Caki2 (cell line): Measurements from ENCODE around the gene ADCY7. TPM values are rescaled to one million over a fixed set of nuclear protein-coding genes. Genes with fewer than 3 reads are reported as not detected.
A peak's percentile ranks its signal among the peaks of the same experiment; 100 is the strongest.

Experiments
- DNase-seq: peaks from one replicate; pipeline ENCODE4 v3.0.0-alpha.2; 2015; ENCODE audit warnings: low read depth
- in situ Hi-C: cut with HindIII; loops from 2 replicates; pipeline ENCODE4 v1.10.0; 2016; ENCODE audit warnings: low sequenced_read_pairs, low pct_unique_long_range_greater_than_20kb, mixed read lengths
- total RNA-seq: library from RNA; depleted of rRNA; stranded (reverse); fragments of >200 nt; shearing (Covaris generic); gene quantifications from 2 replicates; pipeline ENCODE4 v1.2.3, GENCODE V29; 2014; ENCODE audit warnings: low replicate concordance

The ADCY7 gene
- total RNA-seq, 1 experiment from 2014 or later, result 30.2 TPM

DNA sequence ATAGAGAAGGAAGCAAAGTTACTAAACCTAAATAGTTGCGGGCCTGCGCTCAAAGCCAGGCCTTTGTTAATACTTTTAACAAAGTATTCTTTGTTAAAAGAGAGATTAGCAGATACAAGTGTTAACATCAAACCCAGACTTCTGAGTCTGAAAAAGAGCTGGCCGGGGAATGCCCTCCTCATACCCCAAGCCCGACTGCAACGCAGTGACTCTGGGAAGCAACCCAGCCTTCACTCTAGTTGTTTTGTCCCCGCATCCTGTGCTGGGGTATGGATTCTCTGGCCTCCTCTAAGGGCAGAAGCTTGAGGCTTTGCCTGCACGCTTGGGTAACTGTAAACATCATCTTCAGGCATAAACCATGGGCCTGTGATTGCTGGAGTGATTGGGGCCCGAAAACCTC, 48.3 kb downstream of the ADCY7 start:
- in situ Hi-C loops, result no loop called here
- DNase-seq, result no peak

DNA sequence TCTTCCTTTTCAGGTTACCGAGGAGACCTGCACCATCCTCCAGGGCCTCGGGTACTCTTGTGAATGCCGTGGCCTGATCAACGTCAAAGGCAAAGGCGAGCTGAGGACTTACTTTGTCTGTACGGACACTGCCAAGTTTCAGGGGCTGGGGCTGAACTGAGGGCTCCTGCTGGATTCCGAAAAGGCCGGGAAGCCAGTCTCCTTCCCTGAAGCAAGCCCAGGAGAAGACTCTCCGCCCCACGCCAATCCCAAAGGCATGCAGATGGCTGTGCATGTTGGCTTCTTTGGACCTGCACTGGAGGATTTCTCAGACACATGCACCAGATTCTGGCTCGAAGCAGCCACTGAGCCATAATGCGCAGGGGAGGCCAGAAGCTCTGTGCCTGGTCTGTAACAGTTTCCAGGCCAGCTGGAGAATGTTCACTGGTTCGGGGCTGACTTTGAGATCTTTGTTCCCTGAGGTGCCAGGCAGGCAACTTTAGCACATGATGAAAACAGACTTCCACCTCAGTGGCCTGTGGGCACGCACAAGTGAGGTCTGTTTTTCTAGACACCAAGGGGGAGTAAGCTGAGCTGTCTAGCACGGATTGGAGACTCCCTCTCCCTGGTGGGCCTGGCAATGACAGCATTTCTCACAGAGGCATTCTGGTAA, 49.1 kb downstream of the ADCY7 start:
- in situ Hi-C loops, result no loop called here
- DNase-seq, result no peak

DNA sequence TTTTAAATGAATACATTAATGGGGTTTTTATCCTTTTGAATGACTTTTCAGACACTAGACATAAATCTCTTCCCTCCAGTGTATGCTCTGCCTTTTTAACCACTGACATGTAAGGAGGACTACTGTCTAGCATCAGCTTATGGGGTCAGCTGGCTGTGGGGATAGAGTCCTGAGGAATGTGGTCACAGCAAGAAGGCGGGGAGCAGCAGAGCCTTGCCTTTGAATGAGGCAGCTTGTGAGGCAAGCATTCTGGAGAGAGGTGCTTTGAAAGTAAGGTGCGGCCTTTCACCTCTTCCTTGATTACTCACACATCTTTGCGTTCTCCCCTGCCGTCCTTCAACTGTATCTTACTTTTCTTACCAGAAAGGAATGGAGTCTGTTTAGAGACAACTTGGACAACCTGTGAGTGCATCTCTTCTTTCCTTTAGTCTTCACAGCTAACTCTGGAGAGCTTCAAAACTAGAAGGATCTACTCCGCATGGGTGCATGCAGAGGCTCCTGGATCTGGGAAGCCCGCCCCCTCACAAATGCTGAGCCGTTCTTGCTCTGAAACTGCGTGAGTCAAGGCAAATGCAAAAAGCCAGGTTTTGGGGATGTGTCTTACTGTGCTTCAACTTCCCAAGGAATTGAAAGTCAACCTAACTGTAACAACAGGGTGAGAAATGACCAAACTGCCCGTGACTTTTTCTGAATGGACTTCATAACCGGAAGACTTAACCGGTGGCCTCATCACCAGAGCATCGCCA, 49.9 kb downstream of the ADCY7 start:
- in situ Hi-C loops, result no loop called here
- no peak for DNase-seq

DNA sequence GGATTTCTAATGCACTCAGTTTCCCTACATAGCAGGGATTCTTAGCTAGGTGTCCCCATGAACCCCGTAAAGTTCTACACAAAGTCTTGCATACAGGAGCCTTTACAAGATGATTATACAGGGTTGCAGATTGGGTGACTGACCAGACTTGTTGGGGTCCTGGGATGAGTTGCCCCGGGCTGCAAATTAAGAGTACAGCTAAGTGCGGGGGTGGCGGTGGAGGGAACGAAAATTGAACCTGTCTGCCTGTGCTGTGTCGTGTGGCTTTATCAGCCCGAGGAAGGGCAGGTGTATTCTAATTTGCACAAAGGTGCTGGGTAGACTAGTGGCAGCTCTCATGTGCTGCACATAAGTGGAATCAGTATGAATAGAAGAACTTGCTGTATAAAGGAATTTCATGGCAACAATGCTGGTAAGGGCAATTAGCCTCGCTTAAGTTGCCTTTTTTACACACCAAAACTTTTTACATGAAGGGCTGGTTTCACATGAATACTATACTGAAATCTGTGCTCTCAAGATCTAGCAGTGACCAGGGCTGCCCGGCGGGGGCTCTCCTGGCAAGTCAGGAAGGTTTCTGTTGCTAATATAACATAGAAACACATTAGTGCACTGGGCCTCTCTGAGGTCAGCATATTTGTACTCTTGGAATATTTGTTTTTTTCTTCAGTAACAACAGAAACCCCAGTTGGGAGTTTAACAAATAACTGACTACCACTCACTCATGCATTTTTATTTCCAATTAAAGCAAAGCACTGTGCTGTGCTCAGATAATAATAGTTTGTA, 50.7 kb downstream of the ADCY7 start:
- in situ Hi-C loops, result no loop called here

DNA sequence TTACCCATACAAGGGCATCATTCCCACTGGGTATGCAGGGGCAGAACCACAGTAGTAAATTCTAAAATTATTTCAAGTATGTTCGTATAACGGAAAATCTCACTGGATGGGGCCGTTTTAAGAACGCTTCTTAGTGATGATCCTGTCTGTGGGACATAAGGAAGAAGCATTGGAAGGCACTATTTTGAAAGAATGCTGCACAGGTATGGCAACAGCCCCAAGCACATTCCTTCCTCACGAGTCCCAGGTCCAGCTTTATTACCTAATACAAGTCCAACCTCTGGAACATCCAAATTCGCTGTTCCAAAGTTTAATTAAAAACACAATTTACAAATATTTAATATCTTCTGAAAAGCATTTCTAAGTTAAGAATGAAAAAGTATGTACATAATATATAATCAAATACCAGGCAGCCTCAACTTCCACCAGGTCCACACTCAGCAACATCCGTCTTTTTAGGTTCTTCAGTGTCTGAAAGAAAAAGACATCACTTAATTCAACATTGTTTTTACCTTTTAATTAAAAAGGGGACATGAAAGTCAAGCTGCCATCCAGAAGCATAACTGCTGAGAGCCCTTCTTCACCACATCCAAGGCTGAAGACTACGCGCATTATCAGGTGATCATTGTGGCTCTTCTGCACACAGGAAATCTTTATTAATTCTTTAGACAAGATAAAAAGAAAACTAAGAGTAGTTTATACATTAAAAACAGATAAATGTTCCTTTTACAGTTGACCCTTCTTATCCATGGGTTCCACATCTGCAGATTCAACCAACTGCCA, 52.6 kb downstream of the ADCY7 start:
- no peak for DNase-seq
- in situ Hi-C loops, result no loop called here

More for the DNA sequence above, 50.7 kb downstream of the ADCY7 start:
- DNase-seq, result no peak

DNA sequence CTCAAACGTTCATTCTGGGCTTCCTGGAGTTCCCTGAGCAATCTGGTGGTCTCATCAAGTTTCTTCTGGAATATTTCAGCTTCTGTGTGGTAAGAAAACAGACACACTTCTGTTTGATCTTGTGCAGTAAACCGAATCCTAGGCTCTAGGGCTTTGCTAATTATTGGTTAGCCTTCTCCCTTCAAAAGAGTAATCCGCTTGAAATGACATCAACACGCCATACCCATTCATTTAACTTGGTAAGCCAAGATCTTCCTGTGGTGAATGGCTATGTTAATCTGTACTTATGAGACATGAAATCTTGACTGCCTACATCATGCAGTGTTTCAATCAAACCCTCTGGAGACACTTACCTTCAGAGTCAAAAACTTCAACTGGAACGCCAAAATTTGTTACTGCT, 54.0 kb downstream of the ADCY7 start:
- in situ Hi-C loops, result no loop called here
- DNase-seq, result no peak

DNA sequence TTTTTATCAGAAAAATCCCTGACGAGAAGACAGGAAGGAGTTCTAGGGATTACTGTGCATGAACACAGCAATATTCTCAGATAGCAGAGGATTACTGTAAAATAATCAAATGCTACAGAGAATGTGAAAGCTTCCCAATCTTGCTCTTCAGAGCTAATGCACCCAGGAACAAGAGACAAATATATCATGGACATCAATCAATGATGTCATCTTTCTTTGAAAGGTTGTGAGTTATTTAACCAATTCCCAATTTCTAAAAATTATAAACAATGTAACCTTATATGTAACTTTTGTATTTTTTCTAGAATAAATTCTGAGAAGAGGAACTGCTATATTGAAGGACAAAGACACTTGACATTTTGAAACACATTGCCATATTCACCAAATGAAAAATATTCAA, 56.0 kb downstream of the ADCY7 start:
- in situ Hi-C loops, result no loop called here
- DNase-seq, result no peak

DNA sequence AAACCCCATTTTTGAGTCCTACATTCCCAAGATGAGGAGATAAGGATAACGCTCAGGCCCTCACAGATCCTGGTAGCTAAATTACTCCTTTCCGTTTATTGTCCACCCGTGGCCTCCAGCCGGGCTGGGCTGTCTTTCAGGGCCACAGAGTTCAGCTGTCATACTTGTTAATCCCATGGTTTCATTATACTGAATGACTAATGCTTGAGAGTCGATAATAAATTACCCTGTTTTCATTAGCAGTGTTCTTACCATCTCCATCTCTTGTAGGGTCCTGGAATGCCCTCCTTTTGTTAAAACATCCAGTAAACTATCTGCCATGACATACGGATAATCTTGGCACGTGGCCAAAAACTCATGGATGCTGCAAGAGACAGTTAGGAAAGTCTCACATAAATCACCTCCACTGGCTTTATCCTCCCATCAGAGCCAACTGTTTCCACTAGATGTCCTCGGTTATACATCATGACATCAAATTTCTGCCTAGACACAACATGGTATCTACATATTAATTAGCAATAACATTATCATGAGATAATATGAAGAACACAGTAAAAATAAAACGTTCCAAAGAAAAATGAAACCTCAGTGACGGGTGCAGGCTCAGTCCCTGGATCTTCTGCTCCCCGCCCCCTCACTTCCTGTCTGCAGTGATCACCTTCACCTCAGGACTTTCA, 57.1 kb downstream of the ADCY7 start:
- in situ Hi-C loops, result no loop called here

DNA sequence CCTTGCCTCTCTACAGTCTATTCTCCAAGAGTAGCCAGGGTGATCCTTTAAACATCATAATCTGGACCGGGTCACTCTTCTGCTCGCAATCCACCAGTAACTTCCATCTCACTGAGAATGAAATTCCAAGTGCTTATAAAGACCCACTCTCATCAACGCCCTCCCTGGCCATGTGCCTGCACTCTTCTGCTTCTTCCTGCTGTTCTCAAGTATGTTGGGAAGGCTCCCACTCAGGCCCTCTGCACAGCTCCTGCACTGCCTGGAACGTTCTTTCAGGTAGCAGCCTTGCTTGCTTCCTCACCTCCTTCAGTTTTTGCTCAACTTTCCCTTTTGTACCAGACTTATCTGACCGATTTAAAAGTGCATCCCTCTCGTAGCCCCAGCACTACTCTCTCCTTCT, 58.0 kb downstream of the ADCY7 start:
- in situ Hi-C loops, result no loop called here
- no peak for DNase-seq

More for the DNA sequence above, 57.1 kb downstream of the ADCY7 start:
- peak; percentile 40 for DNase-seq

DNA sequence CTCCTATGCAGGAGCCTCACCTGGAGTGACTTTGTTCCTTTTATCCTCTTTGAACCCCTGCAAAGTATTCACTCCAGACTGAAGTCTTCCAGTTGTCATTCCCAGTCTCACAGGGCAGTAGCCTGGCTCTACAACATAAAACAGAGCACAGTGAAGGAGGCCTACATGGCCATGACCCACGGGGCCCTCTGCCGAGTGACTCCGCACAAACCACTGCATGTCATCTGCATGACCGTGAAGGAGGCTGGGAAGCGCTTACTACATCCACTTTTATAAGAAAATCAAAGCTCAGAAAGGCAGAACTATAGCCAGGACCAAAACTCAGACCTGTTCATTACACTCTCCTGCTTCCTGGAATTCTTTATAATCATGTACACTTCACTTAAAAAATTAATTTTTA, 59.9 kb downstream of the ADCY7 start:
- in situ Hi-C loops, result no loop called here
- no peak for DNase-seq

DNA sequence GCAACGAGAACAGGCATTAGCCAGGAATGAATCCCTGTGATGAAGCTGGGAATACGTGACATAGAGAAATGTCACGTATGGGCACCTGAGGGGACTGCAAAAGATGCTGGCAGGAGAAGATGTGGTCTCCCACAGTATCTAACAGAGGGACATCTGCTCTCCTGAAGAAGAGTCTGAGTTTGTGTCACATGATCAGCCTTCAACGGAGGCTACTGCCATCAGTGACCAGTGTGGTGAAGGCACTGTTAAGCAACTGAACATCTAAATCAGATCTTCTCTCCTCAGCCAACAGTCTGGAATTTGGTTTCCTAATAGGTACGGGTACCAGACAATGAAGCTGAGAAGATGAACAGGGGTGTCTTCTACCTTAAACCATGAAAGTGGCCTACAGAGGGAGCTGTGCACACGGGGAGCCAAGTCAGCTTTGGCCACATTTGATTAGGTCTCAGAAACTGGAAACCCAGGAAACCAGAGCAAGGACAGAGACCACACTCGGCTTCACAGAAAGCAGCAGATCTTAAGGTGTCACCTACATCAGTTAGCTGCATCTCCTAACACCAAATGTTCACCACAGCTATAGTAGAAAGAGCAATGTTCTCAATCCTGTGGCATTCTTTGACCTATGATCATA, 60.6 kb downstream of the ADCY7 start:
- in situ Hi-C loops, result no loop called here
- no peak for DNase-seq

DNA sequence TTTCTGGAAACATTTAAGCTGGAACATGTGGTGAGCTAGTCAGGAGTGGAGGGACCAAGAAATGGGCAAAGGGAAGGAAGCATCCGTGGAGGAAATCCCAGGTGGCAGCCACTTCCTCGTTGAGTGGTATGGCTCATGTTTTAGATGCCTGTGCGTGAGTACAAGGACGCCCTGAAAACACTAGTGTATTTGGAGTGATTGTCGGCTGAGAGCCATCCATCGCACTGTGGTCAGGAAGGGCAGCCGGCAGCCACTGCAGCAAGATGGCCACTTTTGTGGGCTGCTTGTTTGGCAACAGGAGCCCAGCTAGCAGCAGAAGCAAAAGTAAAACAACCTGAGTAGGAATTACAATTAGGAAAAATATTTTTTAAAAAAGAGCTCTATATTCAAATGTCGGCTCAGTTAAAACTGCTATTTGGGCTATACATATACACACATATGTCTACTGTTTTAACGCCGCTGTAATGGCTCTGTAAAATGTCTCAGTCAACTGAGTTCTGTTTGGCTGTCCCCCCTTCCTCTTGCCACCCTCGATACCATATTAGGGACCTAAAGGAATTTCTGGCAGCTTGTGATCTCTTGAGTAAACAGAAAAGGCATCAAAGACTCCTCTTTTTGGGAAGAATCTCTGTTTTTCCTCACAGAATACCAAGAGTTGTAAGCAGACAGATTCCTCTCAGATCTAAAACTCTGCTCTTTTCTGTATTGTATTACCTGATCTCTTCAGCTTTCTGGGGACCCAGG, 63.3 kb downstream of the ADCY7 start:
- no peak for DNase-seq
- in situ Hi-C loops, result no loop called here

DNA sequence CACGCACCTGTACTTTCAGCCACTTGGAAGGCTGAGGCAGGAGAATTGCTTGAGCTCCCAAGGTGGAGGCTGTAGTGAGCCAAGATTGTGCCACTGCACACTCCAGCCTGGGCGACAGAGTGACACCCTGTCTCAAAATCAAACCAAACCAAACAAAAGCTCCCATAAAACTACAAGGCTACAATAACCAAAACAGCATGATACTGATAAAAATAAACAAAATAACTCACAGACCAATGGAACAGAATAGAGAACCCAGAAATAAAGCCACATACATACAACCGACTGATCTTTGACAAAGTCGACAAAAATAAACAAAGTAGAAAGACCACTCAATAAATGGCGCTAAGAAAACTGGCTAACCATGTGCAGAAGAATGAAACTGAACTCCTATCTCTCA, 65.2 kb downstream of the ADCY7 start:
- in situ Hi-C loops, result no loop called here
- no peak for DNase-seq

DNA sequence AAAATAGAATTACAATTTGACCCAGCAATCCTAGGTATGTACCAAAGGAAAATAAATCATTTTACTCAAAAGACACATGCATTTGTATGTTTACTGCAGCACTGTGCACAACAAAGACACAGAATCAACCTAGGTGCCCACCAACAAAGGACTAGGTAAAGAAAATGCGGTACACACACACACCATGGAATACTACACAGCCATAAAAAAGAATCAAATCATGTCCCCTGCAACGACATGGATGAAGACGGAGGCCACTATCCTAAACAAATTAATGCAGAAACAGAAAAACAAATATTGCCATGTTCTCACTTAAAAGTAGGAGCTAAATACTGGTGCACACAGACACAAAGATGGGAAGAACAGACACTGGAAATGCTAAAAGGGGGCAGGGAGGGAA, 66.2 kb downstream of the ADCY7 start:
- in situ Hi-C loops, result no loop called here

DNA sequence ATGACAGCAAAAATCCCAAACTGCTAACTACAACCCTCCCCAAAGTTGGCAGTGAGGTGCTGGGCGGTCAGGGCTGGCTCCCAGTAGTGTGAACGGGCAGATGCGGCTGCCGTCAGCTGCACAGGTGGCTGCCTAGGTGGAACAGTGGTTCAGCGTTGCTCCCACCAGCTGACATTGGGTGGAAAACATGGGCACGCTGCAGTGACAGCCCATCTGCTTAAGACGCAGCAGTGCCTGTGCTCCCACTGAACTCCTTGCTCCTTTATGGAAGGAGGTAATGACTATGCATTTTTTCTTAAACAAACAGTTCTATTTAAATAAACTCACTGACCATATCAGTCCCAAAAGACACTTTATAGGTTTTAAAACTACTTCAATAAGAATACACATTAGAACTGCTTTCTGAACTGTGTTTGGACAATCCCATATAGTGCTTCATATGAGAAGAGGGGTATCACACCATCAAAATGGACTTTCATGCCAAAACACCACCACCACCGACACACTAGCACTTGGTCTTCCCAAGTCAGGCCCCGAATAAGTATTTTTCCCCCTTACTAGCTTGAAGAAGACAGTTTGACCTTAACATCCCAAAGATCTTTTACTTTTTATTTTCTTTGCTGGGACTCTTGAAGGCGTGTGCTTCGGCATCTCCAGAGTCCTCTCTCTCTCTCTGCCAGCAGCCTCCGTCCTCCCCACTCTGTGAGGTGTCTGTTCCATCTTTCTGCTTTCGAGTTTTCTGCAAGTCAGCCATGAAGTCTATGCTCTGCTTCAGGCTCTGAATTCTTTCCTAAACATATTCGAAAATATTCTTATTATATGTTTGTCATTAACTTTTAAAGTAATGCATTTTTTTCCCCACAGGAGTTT, 68.0 kb downstream of the ADCY7 start:
- DNase-seq, result no peak
- in situ Hi-C loops, result no loop called here

More for the DNA sequence above, 66.2 kb downstream of the ADCY7 start:
- DNase-seq, result no peak
